PFSK-1 (cell line): Measurements from ENCODE around the gene TMEM270.

Experiments used
- FOXP2 ChIP-seq: optimal IDR thresholded peaks from 2 replicates; pipeline ENCODE3; 2011; ENCODE audit warnings: borderline replicate concordance, control low read depth, inconsistent platforms; ENCODE audit not compliant: insufficient read depth; ENCODE audit errors: extremely low read length, extremely low read depth
- POLR2AphosphoS5 ChIP-seq: IDR thresholded peaks from 2 replicates; pipeline ENCODE4 v1.6.1; 2012; ENCODE audit warnings: low read depth, mild to moderate bottlenecking, control low read depth, low read length, moderate library complexity
- REST ChIP-seq, 2 experiments: IDR thresholded peaks; 2 replicates each; pipeline versions ENCODE4 v1.6.1 to v1.8.0; 2011 to 2012; ENCODE audit warnings: low read depth in 2 of 2, low read length in 2 of 2, control low read depth in 1 of 2, inconsistent platforms in 1 of 2, mild to moderate bottlenecking in 1 of 2, moderate library complexity in 1 of 2; ENCODE audit not compliant: insufficient read depth in 1 of 2
- SIN3A ChIP-seq: IDR thresholded peaks from 2 replicates; pipeline ENCODE4 v1.6.1; 2012; ENCODE audit warnings: mild to moderate bottlenecking, low read length, moderate library complexity, borderline replicate concordance; ENCODE audit not compliant: insufficient read depth
- TAF1 ChIP-seq: IDR thresholded peaks from 2 replicates; pipeline ENCODE4 v1.6.1; 2012; ENCODE audit warnings: low read length, control low read depth, borderline replicate concordance; ENCODE audit not compliant: insufficient read depth

The TMEM270 gene

DNA sequence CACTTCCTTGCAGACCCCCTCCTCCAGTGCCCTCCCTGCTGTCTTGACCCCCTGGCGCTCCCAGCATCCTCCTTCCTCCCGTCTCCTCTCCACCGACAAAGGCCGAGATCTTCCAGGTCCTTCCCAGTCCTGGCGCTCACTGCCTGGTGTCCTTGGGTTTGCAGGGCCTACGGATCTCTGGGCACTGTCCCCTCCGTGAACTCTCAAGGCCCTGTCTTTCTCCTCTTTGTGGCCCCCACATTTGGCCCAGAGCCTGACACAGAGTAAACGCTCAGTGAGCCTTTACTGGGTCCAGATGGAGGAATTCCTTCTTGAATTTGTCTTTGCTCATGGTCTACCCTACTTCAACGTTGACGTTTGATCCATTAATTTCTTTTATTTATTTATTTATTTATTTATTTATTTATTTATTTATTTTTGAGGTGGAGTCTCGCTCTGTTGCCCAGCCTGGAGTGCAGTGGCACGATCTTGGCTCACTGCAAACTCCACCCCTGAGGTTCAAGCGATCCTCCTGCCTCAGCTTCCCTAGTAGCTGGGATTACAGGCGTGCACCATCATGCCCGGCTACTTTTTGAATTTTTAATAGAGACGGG is 29.7 kb downstream of the TMEM270 start:
- no peak for TF ChIP-seq REST (IDR thresholded peaks at IDR 0.05; ENCODE audit: insufficient read depth in 1 of 2, low read depth in 2 of 2, low read length in 2 of 2)
- TF ChIP-seq FOXP2: no peak
- TF ChIP-seq TAF1: no peak
- TF ChIP-seq SIN3A: no peak
- no peak for TF ChIP-seq POLR2AphosphoS5

GRCh38 chr7:73891178-73891885 is 30.4 kb downstream of the TMEM270 start:
- TF ChIP-seq SIN3A (no peak), TAF1 (no peak), FOXP2 (no peak), REST (IDR thresholded peaks at IDR 0.05; ENCODE audit: insufficient read depth in 1 of 2, low read depth in 2 of 2, low read length in 2 of 2) (no peak), POLR2AphosphoS5 (no peak)

- TF ChIP-seq SIN3A (no peak), FOXP2 (no peak), POLR2AphosphoS5 (no peak), REST (IDR thresholded peaks at IDR 0.05; ENCODE audit: insufficient read depth in 1 of 2, low read depth in 2 of 2, low read length in 2 of 2) (no peak), TAF1 (no peak)
These were observed 31.3 kb downstream of the TMEM270 start for GRCh38 chr7:73892003-73892999.

- TF ChIP-seq FOXP2 (no peak), POLR2AphosphoS5 (no peak), REST (IDR thresholded peaks at IDR 0.05; ENCODE audit: insufficient read depth in 1 of 2, low read depth in 2 of 2, low read length in 2 of 2) (no peak), TAF1 (no peak), SIN3A (no peak)
These were observed 32.6 kb downstream of the TMEM270 start for GRCh38 chr7:73893342-73894101.
